GM21360 (cell line): ENCODE measurements around the gene GRWD1.

ENCODE experiments used
- ATAC-seq: cut with Tn5 transposase; IDR thresholded peaks from one replicate; pipeline ENCODE4 v1.9.1; 2021; ENCODE audit warnings: mild to moderate bottlenecking, moderate library complexity; ENCODE audit not compliant: unreplicated experiment

The GRWD1 gene

DNA sequence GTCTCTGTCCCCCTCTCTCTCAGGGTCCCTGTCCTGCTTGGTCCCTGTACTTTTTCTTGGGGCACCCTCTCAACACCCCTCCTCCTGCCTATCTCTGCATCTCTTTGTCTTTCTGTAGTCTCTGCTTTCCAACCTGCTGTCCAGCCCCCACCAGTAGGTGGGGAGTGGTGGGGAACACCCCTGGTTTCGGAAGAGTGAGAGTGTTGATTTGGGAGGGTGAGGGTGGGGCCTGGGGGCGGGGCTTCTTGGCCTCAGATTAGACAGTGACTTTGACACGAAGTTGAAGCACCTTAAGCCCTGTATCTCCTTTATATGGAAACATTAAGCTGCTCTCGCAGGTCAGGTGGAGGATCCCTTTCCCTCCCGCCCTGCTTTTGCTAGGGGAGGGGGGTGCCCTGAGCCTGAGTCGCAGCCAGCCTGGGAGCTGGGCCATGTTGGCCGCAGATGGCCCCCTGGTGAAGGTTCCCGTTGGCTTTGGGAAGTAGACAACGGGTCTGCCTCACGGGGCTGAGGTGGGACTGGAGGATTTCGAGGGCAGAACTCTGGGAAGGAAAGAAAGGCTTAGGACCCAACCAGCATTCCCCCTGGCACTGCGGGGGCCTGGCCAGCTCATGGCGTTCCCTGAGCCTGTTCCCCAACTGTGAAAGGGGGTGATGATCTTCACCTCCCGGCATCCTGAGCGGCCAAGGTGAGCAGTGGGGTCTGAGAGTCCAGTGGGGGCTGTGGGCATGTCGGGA lies 9.6 kb downstream of the GRWD1 start, which contains the start of gene KCNJ14:
KCNJ14 (plus strand) TSS at position 404 of the 737 bp plus-strand sequence. CDS start 6,151 bp downstream, outside the sequence.
- no peak for ATAC-seq

DNA sequence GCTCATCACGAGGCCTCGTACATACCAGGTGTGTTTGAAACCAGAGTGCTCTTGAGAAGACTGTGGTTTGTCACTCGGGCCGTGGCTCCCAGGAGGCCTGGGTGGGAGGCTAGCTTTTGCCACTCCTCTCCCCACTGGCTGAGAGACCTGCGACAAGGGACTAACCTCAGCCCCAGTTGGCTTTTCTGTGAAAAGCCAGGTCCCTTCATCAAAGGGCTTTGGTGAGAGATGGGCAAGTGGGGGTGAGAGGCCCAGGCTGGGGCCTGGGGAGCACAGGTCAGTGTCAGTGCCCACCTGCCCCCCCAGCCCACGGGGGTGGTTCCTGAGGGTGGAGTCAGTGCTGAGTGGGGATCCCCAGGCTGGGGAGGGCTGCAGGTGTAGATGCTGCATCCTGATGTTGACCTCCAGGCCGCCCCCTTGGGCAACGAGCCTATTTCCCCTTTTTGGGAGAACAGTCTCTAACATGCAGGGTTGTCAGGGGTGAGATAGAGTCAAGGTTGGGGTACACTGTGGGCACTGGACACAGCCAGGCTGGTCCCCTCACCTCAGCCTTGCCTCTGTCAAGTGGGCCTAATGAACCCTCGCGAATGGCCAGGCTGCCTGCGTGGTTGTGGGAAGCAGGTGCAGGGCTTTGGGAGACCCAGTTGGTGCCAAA lies 10.3 kb downstream of the GRWD1 start:
- no peak for ATAC-seq

GRCh38 chr19:48456864-48457263 lies 11.1 kb downstream of the GRWD1 start:
- no peak for ATAC-seq

DNA sequence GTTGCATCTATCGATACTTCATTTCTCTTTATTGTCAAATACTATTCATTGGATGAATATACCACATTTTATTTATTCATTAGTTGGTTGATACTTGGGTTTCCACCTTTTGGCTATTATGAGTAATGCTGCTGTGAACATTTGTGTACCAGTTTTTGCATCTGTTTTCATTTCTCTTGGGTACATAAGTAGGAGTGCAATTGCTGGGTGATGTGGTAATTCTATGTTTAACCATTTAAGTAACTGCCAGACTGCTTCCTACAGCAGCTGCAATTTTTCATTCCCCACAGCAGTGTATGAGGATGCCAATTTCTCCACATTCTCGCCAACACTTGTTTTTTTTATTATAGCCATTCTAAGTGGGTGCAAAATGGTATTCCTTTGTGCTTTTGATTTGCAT lies 12.2 kb downstream of the GRWD1 start:
- ATAC-seq: no peak

GRCh38 chr19:48461651-48461981 lies 15.8 kb downstream of the GRWD1 start:
- ATAC-seq: no peak

- no peak for ATAC-seq
Measured at GRCh38 chr19:48461982-48462655, 16.3 kb downstream of the GRWD1 start.

GRCh38 chr19:48465215-48465614 lies 19.4 kb downstream of the GRWD1 start:
- no peak for ATAC-seq

DNA sequence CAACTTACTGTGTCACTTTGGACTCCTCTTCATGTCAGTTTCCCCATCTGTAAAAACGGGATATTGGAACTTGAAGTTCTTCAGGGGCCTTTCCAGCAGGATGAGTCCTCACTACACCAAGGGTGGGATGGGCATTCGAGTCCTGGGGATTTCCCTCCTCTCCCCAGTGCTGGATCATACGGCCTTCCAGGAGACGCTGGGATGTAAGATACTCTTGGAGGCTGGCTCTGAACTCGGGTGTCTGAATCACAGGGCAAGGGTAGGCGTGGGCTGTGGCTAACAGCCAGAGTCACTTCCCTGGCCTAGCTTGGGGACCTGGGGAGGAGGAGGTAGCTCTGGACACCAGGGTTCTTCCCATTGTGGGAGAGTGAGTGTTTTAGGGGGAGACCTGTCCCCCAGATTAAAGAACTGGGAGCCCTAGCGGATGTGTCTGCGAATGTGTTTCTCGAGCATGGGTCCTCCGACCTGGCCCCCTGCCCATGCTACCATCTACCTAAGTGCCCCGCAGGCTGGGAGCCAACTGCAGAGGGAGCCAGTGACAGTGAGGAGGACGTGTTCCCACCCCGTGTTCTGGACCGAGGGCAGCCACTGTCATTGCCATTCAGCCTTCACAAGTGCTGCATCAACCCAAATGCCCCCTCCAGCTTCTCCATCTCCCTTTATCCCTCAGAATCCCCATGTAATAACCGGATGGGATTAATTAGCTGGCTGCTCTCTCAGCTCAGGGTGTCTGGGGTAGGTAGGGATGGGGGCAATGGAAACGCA lies 21.0 kb downstream of the GRWD1 start:
- ATAC-seq: no peak

GRCh38 chr19:48468772-48469288 lies 23.0 kb downstream of the GRWD1 start:
- ATAC-seq: peak; percentile 85

GRCh38 chr19:48469289-48469881 lies 23.6 kb downstream of the GRWD1 start, which contains the start of gene CYTH2:
Gene CYTH2 (plus strand): TSS chr19:48469369. CDS start chr19:48469508, 139 bp downstream.
- ATAC-seq: peak; percentile 33

DNA sequence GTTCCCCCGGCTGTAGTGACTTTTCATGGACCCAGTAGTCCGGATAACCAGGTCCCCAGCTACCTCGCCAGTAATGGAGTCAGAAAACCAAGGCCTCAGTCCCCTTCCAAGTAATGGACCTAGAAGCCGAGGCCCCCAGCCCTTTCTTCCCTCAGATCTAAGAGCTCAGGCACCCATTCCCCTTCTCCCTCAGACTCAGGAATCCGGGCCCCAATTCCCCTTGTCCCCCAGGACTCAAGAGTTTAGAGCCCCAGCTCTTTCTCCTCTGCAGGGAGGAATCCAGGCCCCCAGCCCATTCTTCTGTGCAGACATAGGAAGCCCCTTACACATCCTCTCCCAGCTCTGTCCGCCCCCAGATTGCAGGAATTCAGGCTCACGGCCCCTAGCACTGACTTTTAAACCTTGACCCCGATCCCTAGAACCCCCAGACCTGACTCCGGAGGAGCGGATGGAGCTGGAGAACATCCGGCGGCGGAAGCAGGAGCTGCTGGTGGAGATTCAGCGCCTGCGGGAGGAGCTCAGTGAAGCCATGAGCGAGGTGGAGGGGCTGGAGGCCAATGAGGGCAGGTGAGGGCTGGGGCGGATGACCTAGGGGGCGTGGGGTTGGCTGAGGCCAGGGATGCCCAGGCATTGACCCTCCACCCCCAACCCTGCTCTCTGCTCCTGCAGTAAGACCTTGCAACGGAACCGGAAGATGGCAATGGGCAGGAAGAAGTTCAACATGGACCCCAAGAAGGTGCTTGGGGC lies 24.3 kb downstream of the GRWD1 start:
- no peak for ATAC-seq

GRCh38 chr19:48470856-48471255 lies 25.1 kb downstream of the GRWD1 start:
- no peak for ATAC-seq

GRCh38 chr19:48471836-48472235 lies 26.1 kb downstream of the GRWD1 start:
- no peak for ATAC-seq

GRCh38 chr19:48473161-48473966 lies 27.6 kb downstream of the GRWD1 start:
- ATAC-seq: no peak

GRCh38 chr19:48474084-48474592 lies 28.4 kb downstream of the GRWD1 start:
- no peak for ATAC-seq

GRCh38 chr19:48475369-48476068 lies 29.7 kb downstream of the GRWD1 start:
- ATAC-seq: no peak

DNA sequence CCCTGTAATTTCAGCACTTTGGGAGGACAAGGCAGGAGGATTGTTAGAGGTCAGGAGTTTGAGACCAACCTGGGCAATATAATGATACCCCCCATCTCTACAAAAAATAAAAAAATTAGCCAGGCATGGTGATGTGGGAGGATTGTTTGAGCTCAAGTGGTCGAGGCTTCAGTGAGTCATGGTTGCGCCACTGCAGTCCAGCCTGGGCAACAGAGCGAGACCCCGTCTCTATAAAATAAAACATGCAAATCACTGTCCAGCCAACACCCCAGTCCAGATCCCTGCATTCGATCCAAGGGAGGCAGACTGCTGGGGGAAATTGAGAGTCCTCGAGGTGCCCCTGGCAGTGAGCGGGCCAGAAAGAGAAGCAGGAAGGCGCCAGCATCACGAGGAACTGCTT lies 30.4 kb downstream of the GRWD1 start:
- no peak for ATAC-seq

DNA sequence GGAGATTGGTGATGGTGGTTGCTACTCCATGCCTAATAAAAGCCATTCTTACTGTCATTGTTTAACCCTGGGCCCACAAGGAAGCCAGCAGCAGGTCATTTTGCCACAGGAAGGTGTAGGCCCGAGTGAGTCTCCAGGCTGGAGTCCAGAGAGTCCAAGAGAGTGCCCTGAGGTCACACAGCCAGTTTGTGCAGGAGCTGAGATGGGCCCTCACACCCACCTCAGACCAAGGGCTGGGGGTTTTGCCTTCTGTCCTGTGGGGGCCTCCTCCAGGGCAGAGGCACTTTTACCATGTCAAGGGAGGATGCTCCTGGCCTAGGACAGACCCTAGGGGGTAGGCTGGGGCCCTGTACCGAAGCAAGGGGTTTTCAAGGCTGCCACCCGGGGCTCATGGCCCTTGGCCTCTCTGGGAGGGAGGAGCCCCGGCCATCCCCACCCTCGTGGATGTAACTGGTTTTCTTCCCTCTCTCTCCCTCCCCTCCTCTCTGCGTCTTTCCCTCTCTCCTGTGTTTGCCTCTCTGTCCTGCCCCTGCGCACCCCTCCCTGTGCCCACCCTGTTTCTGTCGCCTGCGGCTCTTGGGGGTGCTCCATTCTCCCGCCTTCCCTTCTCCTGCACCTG lies 31.4 kb downstream of the GRWD1 start:
- ATAC-seq: no peak
